GM18505 (cell line): ENCODE data around the gene FLCN.

Experiments used
- ATAC-seq: cut with Tn5 transposase; IDR thresholded peaks from one replicate; pipeline ENCODE4 v1.9.1; 2021; ENCODE audit not compliant: unreplicated experiment
- POLR2A ChIP-seq: IDR thresholded peaks from 4 replicates; pipeline ENCODE4 v1.6.1; 2011; ENCODE audit warnings: borderline replicate concordance; ENCODE audit not compliant: insufficient read depth, insufficient read length; ENCODE audit errors: extremely low read depth

Gene FLCN

GRCh38 chr17:17214646-17215436 lies 22.1 kb downstream of the FLCN start:
- TF ChIP-seq POLR2A, result no peak
- ATAC-seq, result no peak

GRCh38 chr17:17213775-17214174 lies 23.2 kb downstream of the FLCN start:
- TF ChIP-seq POLR2A, result no peak
- ATAC-seq, result no peak

GRCh38 chr17:17207998-17208397 lies 29.0 kb downstream of the FLCN start:
- TF ChIP-seq POLR2A, result no peak
- ATAC-seq, result no peak

GRCh38 chr17:17206913-17207335 lies 30.0 kb downstream of the FLCN start:
- no peak for TF ChIP-seq POLR2A
- no peak for ATAC-seq

- TF ChIP-seq POLR2A, result peak; percentile 71
These were observed 30.6 kb downstream of the FLCN start, which contains the start of gene PLD6 for GRCh38 chr17:17206124-17206912. TSS of gene PLD6 (minus strand) at chr17:17206333. CDS start at chr17:17206286, 47 bp downstream.

GRCh38 chr17:17205368-17206123 lies 31.4 kb downstream of the FLCN start:
- TF ChIP-seq POLR2A, result peak; percentile 23
- ATAC-seq, result peak; percentile 31

More at GRCh38 chr17:17206124-17206912, 30.6 kb downstream of the FLCN start, which contains the start of gene PLD6:
- ATAC-seq, result peak; percentile 71

GRCh38 chr17:17204635-17205231 lies 32.2 kb downstream of the FLCN start:
- ATAC-seq, result no peak
- no peak for TF ChIP-seq POLR2A

GRCh38 chr17:17204041-17204591 lies 32.9 kb downstream of the FLCN start:
- no peak for TF ChIP-seq POLR2A
- no peak for ATAC-seq

GRCh38 chr17:17203173-17203730 lies 33.7 kb downstream of the FLCN start:
- no peak for TF ChIP-seq POLR2A
- ATAC-seq, result no peak

- no peak for TF ChIP-seq POLR2A
- no peak for ATAC-seq
These were observed 35.1 kb downstream of the FLCN start for GRCh38 chr17:17201907-17202306.

- no peak for TF ChIP-seq POLR2A
- no peak for ATAC-seq
These were observed 35.7 kb downstream of the FLCN start for GRCh38 chr17:17201271-17201670.

GRCh38 chr17:17200831-17201230 lies 36.1 kb downstream of the FLCN start:
- TF ChIP-seq POLR2A, result no peak
- ATAC-seq, result no peak
